Right lobe of liver (tissue), 4 donors: ENCODE results near the gene DZIP1L.

Experiments
- CTCF ChIP-seq, 4 donors: fragments of 200-600 bp in 3 of 4; fragments of 450-650 bp in 1 of 4; IDR thresholded peaks; one replicate each; pipeline versions ENCODE4 v1.5.1 to v1.8.0; 2016 to 2022; ENCODE audit warnings: antibody characterized with exemption in 4 of 4, mild to moderate bottlenecking in 2 of 4
- POLR2A ChIP-seq: fragments of 450-650 bp; IDR thresholded peaks from one replicate; pipeline ENCODE4 v1.6.1; 2017; ENCODE audit warnings: antibody characterized with exemption, mild to moderate bottlenecking
- donor health status: DM: no; HTN: no; CAD: no.
- donor health status: DM: no; HTN: no; CAD: no.
- donor health status: DM: no; HTN: yes; CAD: no.

DNA sequence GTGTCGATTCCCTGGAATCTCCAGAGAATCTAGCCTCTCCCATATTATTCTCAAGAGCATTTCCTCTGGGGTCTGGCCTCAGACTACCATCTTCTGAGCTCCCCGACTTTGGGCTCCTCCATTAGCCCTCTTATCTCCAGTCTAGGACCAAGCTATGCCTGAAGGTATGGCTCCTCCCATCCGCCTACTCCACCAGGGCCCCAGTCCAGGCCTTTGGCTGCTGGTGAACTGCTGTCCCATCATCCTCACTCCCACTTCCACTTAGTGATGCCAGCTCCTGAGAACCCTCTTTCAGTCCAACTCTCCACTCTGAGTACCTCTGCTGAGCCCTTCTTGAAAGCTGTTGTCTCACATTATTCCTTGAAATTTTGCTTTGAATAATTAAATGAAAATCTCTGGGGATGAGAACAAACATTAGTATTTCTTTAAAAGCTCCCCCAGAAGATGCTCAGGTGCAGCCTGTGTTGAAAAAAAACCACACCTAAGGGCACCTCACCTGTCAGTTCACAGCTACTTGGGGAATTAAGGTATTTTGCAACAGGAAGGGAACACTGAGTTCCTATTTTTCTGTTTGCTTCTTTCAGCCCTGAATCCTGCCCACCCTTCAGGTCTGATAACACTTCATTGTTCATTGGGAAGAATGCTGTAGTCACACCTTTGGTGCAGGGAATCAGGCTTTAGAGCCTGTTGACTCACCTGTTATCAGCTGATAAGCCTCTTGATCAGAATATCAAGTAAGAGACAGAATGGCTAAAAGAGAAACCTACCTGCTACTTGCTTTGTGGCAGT lies 95.9 kb downstream of the DZIP1L start:
- TF ChIP-seq CTCF (IDR thresholded peaks at IDR 0.05) (no peak), POLR2A (no peak)
